Epithelial cell of prostate (primary cell): ENCODE data around the gene SLC25A15.
"Not testable (repeated sequence)": the region's sequence is repeated elsewhere in the genome, so short reads cannot be mapped to it uniquely, and the experiment has no call there.

Experiments
- DNase-seq: peaks from one replicate; pipeline ENCODE4 v3.0.0-alpha.2; 2011; ENCODE audit warnings: low read depth, low spot score
- H3K27ac ChIP-seq: fragments of 450-650 bp; 2 replicates; pipeline ENCODE4 v1.5.1; 2017; ENCODE audit warnings: mild to moderate bottlenecking

SLC25A15 gene

GRCh38 chr13:40780822-40781401, 8.5 kb upstream of the SLC25A15 start:
- no peak for DNase-seq
- H3K27ac ChIP-seq = no peak overlapping the region

DNA sequence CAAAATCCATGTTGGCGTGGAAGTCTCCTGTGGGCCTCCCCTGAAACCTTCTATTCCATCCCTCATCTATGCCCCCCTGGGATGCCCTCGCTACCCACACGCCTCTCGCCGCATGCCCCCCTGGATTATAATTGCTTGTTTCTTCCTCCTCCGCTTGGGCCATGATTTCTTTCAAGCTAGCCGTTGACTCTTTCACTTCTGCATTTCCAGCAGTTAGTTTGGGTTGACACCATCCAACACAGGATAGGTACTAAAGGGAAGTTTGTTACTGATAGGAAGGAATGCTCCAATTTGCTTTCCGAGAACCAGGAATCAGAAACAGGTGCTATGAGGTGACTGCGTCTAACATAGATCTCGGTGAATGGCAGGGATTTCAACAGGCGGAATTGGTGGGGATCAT, 7.7 kb upstream of the SLC25A15 start:
- no peak for DNase-seq
- H3K27ac ChIP-seq = no peak overlapping the region

GRCh38 chr13:40782971-40783370, 6.4 kb upstream of the SLC25A15 start:
- not testable (repeated sequence) for H3K27ac ChIP-seq, DNase-seq

GRCh38 chr13:40784540-40784939, 4.9 kb upstream of the SLC25A15 start:
- no peak for DNase-seq
- no peak overlapping the region for H3K27ac ChIP-seq

GRCh38 chr13:40786568-40786996, 2.8 kb upstream of the SLC25A15 start:
- no peak for DNase-seq
- no peak overlapping the region for H3K27ac ChIP-seq

DNA sequence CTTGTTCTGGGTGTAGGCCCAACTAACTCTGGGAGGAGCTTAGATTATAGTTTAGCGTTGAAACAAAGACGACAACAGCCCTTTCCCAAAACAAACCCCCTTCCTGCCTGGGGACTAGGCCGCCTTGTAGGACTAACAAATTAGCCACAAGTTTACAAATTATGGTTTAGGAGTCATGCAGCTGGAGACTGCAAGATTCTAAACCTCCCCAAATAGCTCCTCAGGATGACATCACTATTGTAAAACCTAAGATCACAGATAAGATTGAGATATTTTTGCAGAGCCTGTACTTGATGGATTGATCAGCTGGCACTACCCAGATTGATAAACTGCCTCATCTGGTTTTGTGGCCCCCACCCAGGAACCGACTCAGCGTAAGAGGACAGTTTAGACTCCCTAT, 2.3 kb upstream of the SLC25A15 start:
- no peak for DNase-seq
- H3K27ac ChIP-seq = no peak overlapping the region

- peak overlapping the region; percentile 63 for H3K27ac ChIP-seq
- DNase-seq = not testable (repeated sequence)
Observed at GRCh38 chr13:40788540-40789274, 704 bp upstream of the SLC25A15 start.

GRCh38 chr13:40790154-40790616, 774 bp downstream of the SLC25A15 start:
- DNase-seq = no peak
- peak overlapping the region; percentile 63 for H3K27ac ChIP-seq

DNA sequence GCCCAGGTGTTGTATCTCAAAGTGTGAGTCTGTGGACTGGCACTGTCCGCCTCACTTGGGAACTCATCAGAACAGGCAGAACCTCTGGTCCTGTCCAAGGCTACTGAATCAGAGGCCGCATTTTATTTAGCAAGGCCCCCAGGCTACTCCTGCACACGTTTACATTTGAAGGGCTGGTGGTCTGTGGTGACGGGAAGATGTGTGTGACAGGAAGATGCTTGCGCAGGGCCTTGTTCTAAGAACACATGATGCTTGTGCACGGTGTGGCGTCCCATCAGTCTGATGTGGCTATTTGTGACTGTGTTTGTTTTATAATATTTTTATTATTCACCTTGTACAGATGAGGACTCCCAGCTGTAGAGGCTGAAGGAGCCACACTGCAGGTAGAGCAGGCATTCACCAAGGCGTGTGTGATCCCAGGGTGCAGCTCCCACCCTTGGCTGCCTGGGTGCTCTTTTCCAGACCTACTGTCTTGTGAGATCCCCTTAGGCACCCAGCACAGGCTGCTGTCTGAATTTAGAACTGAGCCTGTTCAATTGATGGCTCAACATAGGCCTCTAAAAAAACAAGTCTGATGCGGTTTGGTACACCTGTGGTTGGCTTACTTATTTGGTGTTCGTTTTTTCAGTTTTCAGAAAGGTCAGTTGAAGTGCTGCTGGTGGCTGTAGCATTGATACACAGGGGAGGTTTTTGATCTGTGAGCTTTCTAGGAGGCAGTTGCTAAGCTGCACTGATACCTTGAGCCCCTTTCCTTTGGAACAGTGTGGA, 3.1 kb downstream of the SLC25A15 start:
- H3K27ac ChIP-seq = no peak overlapping the region

DNA sequence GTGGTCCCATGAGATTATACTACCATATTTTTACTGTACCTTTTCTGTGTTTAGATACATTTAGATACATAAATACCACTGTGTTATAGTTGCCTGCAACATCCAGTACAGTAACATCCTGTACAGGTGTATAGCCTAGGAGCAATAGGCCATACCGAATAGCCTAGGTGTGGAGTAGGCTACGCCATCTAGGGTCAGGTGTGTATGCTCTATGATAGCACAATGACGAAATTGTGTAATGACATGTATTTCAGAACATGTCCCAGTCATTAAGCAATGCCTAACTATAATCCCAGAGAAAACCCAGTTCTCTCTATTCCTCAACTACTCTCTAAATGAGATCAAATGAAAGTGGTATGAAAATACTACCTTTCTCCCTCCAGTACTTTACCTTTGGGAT, 3.9 kb downstream of the SLC25A15 start:
- DNase-seq = no peak

More for the DNA sequence above, 3.1 kb downstream of the SLC25A15 start:
- no peak for DNase-seq

DNA sequence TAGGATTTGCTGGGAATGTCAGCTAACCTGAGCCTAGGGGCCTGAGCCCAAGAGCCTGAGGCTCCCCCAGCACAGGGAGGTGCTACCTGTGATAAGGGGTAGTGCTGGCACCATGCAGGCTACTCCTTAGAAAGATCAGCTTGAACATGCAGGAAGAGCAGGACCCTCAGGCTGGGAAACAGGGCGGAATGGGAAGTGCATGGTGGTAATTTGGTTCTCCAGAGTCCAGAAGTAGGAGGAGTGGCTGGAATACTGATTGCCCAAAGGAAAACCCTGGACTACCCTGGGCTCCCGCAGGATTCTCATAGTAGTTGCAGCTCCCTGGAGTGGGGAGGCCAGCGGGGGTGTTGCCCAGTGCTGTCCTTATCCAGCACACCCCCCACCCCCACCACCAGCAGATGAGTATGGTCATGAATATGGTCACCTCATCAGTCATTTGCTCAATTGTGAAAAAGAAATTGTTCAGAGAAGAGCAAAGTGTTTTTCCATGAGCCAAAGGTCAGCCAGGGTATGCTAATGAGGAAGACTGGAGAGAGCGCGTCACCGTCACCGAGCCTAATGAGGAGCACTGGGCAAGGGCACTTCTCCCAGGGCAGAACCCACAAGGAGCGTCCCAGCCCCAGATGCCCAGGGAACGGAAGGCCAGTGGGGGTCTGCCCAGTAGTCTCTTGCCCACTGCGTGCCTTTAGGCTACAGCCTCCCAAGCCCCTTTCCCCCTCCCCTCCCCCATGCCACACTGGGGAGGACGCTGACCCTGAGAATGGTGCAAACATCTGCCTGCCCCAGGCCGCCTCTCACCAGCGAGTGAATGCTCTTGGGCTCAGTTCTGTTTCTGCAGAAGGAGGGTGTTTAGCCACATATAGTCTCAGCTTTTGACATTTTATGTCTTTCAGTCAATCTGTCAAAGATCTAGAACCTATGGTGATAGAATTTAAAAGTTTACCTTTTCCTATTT, 5.3 kb downstream of the SLC25A15 start:
- DNase-seq = no peak
- H3K27ac ChIP-seq = no peak overlapping the region

More for the DNA sequence above, 3.9 kb downstream of the SLC25A15 start:
- H3K27ac ChIP-seq = no peak overlapping the region

GRCh38 chr13:40796649-40797048, 7.2 kb downstream of the SLC25A15 start:
- H3K27ac ChIP-seq = no peak overlapping the region
- DNase-seq = no peak

DNA sequence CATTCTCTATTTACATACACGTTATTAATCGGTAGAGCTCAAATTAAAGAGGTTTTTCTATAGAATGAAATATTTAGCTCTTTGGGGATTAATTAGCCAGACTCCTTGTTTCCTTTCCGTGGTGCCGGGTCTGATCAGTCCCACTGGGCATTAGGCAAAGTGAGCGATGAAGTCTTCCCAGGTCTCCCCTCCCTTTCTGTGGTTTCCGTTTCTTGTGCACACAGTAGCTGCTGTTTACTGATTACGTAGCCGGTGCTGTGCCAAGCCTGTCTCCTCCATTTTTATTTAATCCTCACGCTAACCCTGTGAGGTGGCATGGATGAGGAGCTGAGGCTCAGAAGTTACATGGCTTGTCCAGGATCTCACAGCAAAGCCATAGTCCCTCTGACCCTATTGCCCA, 9.0 kb downstream of the SLC25A15 start:
- H3K27ac ChIP-seq = no peak overlapping the region
- no peak for DNase-seq

DNA sequence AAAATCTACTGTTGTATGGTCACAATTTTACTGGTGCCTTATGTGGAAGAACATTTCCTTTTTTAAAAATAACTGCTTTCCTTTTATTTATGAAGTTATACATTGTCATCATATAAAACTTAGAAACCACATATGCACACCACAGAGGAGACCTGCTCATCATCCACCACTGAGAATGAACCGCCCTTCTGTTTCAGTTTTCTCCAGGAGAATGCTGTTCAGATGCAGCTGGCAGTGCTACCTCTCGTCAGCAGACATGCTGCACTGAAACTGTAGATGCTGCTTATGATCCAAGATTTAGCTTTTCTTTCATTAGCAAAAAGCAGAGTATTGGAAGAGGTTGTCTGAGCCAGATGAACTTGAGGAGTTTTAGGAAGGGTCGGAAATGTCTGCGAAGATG, 10.1 kb downstream of the SLC25A15 start:
- no peak overlapping the region for H3K27ac ChIP-seq
- DNase-seq = no peak

DNA sequence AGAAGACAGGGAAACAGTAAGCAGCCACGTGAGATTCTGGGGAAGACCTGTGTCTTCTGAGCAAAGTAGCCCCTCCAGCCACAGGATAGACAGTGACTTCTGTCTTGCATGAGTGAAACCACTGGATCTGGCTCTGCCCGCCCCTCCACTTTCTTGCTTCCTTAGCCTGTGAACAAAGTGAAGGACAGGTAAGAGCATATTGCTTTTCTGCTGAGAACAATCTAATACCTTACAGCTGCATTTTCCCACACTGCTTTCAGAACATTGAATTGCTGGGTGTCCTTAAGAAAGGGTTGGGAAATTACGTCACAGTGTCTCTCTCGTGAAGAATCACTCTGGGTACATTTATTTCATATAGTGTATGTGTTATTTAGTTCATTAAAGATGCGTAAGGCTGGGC, 11.1 kb downstream of the SLC25A15 start:
- no peak overlapping the region for H3K27ac ChIP-seq
- no peak for DNase-seq

- no peak overlapping the region for H3K27ac ChIP-seq
- no peak for DNase-seq
Observed at GRCh38 chr13:40801255-40802217, 12.1 kb downstream of the SLC25A15 start.

DNA sequence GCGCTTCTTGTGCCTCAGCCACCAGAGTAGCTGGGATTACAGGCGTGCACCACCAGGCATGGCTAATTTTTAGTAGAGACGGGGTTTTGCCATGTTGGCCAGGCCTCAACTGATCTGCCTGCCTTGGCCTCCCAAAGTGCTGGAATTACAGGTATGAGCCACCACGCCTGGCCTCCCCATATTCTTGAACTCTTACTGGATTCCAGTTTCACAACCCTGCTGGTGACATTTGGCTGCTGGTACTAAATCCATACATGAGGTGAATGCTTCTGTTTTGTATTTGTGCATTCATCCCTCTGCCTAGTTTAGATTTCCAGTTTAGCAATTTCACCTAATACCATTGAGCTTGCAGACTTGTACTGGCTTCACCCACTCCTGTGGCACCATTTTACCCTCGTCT, 13.9 kb downstream of the SLC25A15 start:
- H3K27ac ChIP-seq = no peak overlapping the region
- no peak for DNase-seq

DNA sequence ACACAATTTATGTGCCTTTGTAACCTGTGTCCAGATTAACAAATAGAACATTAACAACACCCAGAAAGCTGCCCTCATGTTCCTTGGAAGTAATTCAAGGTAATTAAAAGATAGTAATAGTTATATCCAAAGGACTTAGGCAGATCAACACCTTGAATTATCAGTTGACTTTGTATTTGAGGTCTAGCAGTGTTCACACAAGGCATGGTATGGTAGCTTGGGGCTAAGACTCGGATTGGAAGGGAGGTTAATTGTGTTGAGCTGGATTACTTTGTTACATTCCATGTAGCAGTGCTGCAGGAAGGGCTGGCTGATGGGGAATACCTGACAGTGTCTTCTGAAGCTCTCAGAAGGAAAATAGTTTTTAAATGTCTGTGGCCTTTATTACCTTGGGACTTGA, 16.8 kb downstream of the SLC25A15 start:
- DNase-seq = no peak
- no peak overlapping the region for H3K27ac ChIP-seq

- no peak overlapping the region for H3K27ac ChIP-seq
Observed at GRCh38 chr13:40809471-40809870, 20.1 kb downstream of the SLC25A15 start.

More at GRCh38 chr13:40809471-40809870, 20.1 kb downstream of the SLC25A15 start:
- no peak for DNase-seq
